ENCODE measurements around the gene GRIA3.

GRIA3 gene

DNA sequence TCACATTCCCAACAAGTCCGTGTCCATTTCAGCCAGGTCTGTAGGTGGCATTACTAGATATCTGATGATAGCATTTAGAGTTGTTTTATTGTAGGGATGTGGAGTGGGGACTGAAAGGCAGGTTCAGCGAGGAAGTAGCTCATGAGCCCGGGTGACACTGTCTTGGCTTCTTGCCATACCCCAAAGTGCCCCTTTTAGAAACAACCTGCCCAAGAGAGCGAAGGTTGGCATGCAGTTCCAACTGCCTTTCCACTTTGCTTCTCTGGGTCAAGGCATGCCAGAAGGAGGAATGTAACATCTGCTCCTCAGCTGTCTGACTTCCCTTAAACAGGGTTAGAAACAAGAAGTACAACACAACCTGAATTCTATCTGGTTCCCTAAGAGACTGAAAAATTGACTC lies 9.0 kb downstream of the GRIA3 start:
- DNase-seq (ENCODE audit: low read depth): no peak

- DNase-seq (ENCODE audit: low read depth): no peak
These were observed 15.3 kb downstream of the GRIA3 start for GRCh38 chrX:123199338-123199737.

DNA sequence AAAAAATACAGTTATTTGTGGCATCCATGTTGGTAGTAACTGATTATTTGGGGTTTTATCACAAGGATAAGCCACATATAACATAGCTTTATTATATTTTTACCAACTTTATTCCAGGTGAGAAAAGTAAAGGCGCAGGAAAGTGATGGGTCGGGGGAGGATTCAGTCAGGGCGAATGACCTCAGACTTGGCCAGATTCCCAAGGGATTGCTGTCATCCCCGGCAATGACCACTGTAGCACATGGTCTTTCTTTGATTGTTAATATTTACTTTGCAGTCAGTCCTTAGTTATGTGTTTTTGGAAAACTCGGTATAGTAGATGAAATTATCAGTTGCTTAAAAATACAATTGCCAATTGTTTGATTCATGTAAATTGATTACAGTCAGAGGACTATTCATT lies 17.6 kb downstream of the GRIA3 start:
- DNase-seq (ENCODE audit: low read depth): no peak

DNA sequence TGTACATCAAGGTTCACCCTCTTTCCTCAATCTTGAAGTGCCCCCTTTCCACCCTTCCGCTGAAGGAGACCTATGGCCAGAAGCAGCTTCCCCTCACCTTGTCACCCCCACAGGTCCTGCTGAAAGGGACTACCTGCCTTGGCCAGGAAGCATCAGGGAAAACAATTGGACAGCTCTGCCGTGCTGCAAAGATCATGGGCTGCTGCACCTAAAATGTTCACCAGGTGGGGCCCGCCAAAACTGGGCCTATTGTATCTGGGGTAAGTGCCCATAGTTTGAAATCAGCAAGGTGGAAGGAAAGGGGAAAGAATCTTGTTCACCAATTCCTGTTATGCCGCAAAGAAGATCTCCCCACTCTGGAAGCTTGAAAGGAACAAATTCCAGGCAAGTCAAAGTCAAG lies 18.4 kb downstream of the GRIA3 start:
- no peak for DNase-seq (ENCODE audit: low read depth)

- DNase-seq (ENCODE audit: low read depth): no peak
These were observed 19.7 kb downstream of the GRIA3 start for GRCh38 chrX:123203772-123204171.

GRCh38 chrX:123206176-123206575 lies 22.1 kb downstream of the GRIA3 start:
- no peak for DNase-seq (ENCODE audit: low read depth)

DNA sequence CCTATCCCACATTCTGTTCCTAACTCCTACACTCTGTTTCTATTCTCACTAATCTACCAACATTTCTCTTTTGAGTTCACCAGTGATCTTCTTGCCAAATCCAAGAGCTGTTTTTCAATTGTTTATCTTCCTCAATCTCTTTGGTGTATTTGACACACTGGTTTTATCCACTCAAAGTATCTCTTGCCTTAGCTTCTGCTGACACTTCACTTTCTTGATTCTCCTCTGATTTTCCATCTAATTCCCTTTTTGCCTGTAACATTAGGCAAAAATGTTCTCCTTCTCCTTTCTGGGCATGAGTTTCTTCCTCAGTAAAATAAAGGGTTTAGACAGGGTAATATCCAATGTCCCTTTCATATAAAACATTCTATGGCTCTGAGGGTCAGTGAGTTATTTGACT lies 26.2 kb downstream of the GRIA3 start:
- no peak for DNase-seq (ENCODE audit: low read depth)

DNA sequence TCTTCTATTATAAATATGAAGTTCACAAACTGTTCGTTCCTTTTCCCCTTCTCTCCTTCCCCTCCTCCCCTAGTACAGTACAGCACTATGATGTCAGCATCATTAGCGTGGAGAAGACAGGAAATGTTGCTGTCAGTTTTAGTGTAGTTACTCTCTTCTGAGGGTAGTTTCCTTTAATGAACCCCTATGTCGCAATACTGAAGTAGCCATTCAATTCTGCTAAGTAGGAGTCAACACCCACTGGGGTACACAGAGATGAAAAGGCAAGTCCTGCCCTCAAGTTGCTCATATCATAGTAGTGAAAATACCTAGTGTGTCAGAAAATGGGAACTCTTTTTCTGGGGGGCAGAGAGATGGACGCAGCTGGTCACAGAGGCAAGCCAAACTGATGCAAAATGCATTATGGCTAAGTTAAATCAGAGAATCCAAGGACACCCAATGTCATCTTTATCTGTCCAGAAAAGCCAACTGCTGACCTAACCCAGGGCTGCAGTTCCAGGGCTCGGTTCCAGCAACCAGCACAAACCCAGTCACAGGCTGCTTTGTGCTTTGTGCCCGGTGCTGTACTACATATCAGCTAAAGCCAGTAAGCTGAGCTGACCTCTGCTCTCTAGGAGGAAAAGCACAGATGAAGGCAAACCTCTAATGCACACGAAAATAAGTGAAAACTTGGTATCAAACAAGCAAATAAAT lies 31.5 kb downstream of the GRIA3 start:
- no peak for DNase-seq (ENCODE audit: low read depth)

GRCh38 chrX:123217077-123217476 lies 33.0 kb downstream of the GRIA3 start:
- no peak for DNase-seq (ENCODE audit: low read depth)

- no peak for DNase-seq (ENCODE audit: low read depth)
These were observed 33.6 kb downstream of the GRIA3 start for GRCh38 chrX:123217728-123218127.

DNA sequence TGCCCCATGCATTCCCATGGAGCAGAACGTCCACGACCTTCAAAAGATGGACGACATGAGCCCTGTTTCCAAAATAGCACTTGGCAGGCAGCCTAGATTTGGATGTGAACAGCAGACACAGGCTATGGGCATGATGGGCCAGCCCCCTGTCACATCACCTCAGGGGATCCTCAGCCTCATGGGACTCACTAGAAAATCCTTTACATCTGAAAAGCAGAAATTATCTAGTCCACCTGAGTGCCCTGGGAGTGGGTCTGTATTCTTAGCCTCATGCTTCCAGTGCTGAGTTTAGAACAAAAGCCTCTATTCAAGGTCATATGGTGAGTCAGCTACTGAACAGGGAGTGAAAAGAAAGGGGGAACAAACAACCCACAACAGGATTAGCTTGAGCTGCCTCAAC lies 35.8 kb downstream of the GRIA3 start:
- DNase-seq (ENCODE audit: low read depth): no peak

DNA sequence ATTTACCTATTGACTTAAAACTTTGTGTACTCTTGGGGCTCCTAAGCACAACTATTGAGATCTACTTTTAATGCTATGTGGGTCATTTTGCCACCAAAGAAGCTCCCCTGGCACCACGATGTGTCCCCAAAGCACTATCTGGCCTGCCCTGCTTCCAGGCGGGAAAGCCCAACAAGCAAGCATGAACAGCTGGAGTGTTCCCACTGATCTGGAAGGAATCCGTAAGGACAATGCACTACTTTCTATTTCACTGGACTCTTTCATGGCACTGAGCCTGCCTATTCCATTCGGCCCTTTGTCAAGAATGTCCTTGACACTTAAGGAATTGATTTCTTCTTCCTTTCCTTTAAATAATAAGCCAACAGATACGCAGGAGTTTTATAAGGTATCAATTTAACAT lies 38.8 kb downstream of the GRIA3 start:
- no peak for DNase-seq (ENCODE audit: low read depth)

DNA sequence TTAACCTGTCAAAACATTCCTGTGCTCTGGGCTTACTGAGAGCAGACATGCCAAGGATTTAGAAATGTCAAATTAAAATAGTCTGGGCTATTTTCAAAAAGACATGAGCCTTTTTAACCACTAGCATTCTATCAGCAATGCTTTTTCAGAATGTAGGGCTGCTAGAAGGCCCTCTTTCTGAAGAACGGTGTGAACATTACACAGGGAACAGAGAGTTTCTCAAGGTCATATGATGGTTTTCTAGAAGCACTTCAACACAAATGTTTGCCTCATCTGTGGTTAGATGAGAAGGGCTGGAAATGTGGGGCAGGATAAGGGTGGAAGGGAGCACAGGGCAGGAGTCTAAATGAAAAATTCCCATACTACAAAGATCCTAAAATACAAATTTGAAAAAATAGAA lies 39.3 kb downstream of the GRIA3 start:
- DNase-seq (ENCODE audit: low read depth): no peak

DNA sequence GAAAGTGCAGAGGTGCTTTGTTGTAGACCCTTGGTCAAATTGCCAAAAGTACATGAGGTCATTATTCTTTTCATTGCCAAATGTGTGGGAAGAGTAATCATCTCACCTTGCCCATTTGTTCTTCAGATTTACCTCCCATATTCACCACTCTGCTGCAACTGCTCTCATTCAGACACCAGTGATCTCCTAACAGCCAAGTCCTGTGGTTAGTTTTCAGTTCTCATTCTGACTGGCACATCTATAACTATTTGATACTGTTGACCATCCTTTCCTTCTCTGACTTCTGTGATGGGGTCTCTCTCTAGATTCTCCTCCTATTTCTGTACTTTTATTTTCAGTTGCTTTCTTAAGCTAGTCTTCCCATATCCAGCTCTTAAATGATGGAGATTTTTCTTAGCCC lies 39.8 kb downstream of the GRIA3 start:
- no peak for DNase-seq (ENCODE audit: low read depth)

- DNase-seq (ENCODE audit: low read depth): no peak
These were observed 46.7 kb downstream of the GRIA3 start for GRCh38 chrX:123230798-123231197.

GRCh38 chrX:123236859-123237258 lies 52.8 kb downstream of the GRIA3 start:
- no peak for DNase-seq (ENCODE audit: low read depth)

GRCh38 chrX:123237271-123237670 lies 53.2 kb downstream of the GRIA3 start:
- no peak for DNase-seq (ENCODE audit: low read depth)

DNA sequence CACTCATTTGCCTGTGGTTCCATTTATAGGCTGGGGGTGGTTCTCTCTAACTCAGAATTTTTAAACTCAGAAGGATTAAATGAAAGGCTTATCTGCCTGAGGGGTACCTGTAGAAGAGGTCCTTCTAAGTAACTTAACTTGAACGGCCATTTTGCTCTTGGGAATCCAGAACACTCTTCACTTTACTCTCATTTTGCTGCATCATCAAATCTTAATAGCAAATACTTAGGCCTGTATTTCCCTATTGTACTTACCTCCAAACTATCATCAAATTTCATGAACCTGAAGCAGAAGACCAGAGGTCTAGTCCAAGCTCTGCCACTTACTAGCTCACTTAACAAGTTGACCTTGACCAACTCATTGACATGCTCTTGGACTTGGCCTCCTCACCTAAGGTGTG lies 70.4 kb downstream of the GRIA3 start:
- DNase-seq (ENCODE audit: low read depth): no peak

GRCh38 chrX:123256378-123256777 lies 72.3 kb downstream of the GRIA3 start:
- DNase-seq (ENCODE audit: low read depth): no peak

- no peak for DNase-seq (ENCODE audit: low read depth)
These were observed 76.9 kb downstream of the GRIA3 start for GRCh38 chrX:123260920-123261418.

DNA sequence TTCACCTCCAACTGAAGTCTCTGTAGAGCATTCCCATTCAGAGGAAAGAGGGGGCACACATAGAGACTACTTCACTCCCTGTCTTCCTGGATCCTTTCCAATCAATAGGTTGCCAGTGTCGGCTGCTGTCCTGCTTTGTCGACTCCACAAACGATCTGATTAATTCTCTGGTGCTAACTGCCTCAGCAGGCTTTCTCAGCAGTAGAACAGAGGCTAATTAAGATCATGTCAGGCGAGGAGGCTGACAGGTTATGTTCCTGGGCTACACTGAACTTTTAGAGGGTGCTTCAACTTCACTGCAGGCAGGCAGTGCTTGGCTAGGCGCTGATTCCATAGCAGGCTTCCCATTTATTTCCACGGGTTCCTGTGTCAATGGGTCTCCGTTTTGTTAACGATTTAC lies 79.2 kb downstream of the GRIA3 start:
- DNase-seq (ENCODE audit: low read depth): no peak

DNA sequence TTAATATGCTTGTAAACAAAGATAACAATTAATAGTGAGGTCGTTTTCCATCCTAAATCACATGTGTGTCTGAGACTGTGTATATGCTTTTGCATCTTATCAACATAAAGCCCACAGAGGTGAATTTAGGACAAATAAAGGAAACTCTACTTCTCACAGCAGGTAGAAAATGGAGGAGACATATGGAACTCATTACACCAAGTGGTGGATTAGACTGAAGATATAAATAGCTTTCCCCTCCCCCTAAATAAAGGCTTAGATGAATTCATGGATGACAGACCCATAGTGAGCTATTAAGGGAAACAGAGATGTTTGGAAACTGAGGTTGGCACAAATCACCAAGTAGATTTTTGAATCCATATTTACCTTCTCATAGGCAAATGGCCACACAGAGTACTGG lies 79.7 kb downstream of the GRIA3 start:
- no peak for DNase-seq (ENCODE audit: low read depth)

- no peak for DNase-seq (ENCODE audit: low read depth)
These were observed 83.1 kb downstream of the GRIA3 start for GRCh38 chrX:123267220-123267619.

GRCh38 chrX:123271902-123272301 lies 87.8 kb downstream of the GRIA3 start:
- no peak for DNase-seq (ENCODE audit: low read depth)

DNA sequence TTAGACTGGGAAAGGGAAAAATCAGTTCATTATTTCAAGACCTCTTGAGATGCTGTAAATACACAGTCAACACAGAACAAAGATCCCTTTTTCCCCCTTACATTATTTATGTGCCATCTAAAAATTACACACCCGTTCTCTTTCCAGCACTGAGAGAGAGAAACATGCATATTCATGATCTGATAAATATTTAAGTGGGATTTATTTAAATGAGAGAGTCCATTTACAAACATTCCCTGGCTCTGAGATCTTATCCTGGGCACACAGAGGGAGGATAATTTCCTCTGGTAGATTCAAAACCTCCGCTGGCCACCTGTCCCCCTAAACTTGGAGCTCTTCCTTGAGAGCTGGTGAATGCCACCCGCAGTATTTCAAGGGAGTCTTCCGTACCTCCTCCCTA lies 88.6 kb downstream of the GRIA3 start:
- DNase-seq (ENCODE audit: low read depth): no peak

Measured in activated gamma-delta T cell treated with anti-CD3 and anti-CD28 coated beads, Interleukin-2, amount 50 U/mL, for 16 hours (primary cell).